Measurements from ENCODE around the gene PDE4D. TPM values are rescaled to one million over a fixed set of nuclear protein-coding genes. Genes with fewer than 3 reads are reported as not detected.

The PDE4D gene
- total RNA-seq, 4 donors from 2014 or later = 35.0 to 121 (median 63.4) TPM

GRCh38 chr5:59622848-59623247 is 270.7 kb downstream of the PDE4D start:
- H3K4me1 ChIP-seq = no peaks in the 10 kb centered on the region
- WGBS, 2 donors (ENCODE audit: low coverage in 1 of 2) = 46 to 58% methylated on average over 2 of the region's 2 CpGs
- TF ChIP-seq POLR2AphosphoS5 (IDR thresholded peaks at IDR 0.05) (no peak), POLR2A (IDR thresholded peaks at IDR 0.05) (no peak), CTCF (IDR thresholded peaks at IDR 0.05) (no peak), EP300 (IDR thresholded peaks at IDR 0.05) (no peak)
- no peaks in the 10 kb centered on the region for H3K9me3 ChIP-seq
- H3K4me3 ChIP-seq = no peak overlapping the region
- no peaks in the 10 kb centered on the region for H3K36me3 ChIP-seq
- H3K27ac ChIP-seq = no peak overlapping the region
- H3K27me3 ChIP-seq = no peaks in the 10 kb centered on the region
- no peak for ATAC-seq

- TF ChIP-seq POLR2AphosphoS5 (IDR thresholded peaks at IDR 0.05) (no peak), POLR2A (IDR thresholded peaks at IDR 0.05) (no peak), EP300 (IDR thresholded peaks at IDR 0.05) (no peak), CTCF (IDR thresholded peaks at IDR 0.05) (no peak)
- H3K27me3 ChIP-seq = no peaks in the 10 kb centered on the region
- H3K4me3 ChIP-seq = no peak overlapping the region
- H3K36me3 ChIP-seq = no peaks in the 10 kb centered on the region
- no peak overlapping the region for H3K27ac ChIP-seq
- no peaks in the 10 kb centered on the region for H3K4me1 ChIP-seq
- H3K9me3 ChIP-seq = no peaks in the 10 kb centered on the region
- ATAC-seq = no peak
Observed at GRCh38 chr5:59621477-59621876, 272.0 kb downstream of the PDE4D start.

GRCh38 chr5:59620535-59621212 is 272.9 kb downstream of the PDE4D start:
- Histone ChIP-seq H3K27ac (no peak overlapping the region), H3K4me3 (no peak overlapping the region), H3K4me1 (no peaks in the 10 kb centered on the region), H3K9me3 (no peaks in the 10 kb centered on the region), H3K27me3 (no peaks in the 10 kb centered on the region), H3K36me3 (no peaks in the 10 kb centered on the region)
- TF ChIP-seq POLR2A (IDR thresholded peaks at IDR 0.05) = no peak
- no peak for TF ChIP-seq CTCF (IDR thresholded peaks at IDR 0.05)
- TF ChIP-seq POLR2AphosphoS5 (IDR thresholded peaks at IDR 0.05) = no peak
- TF ChIP-seq EP300 (IDR thresholded peaks at IDR 0.05) = no peak
- ATAC-seq = no peak

- Histone ChIP-seq H3K9me3 (no peaks in the 10 kb centered on the region), H3K27me3 (no peaks in the 10 kb centered on the region), H3K4me1 (no peaks in the 10 kb centered on the region), H3K36me3 (no peaks in the 10 kb centered on the region), H3K27ac (no peak overlapping the region), H3K4me3 (no peak overlapping the region)
- no peak for TF ChIP-seq EP300 (IDR thresholded peaks at IDR 0.05)
- 79 to 93% methylated on average over 3 of the region's 3 CpGs for WGBS, 2 donors (ENCODE audit: low coverage in 1 of 2)
- no peak for ATAC-seq
Observed at GRCh38 chr5:59618644-59619043, 274.9 kb downstream of the PDE4D start.

- no peaks in the 10 kb centered on the region for H3K4me1 ChIP-seq
- TF ChIP-seq CTCF (IDR thresholded peaks at IDR 0.05) (no peak), EP300 (IDR thresholded peaks at IDR 0.05) (no peak), POLR2A (IDR thresholded peaks at IDR 0.05) (no peak), POLR2AphosphoS5 (IDR thresholded peaks at IDR 0.05) (no peak)
- no peak overlapping the region for H3K27ac ChIP-seq
- WGBS, 2 donors (ENCODE audit: low coverage in 1 of 2) = 89 to 93% methylated on average over 8 to 9 of the region's 9 CpGs
- ATAC-seq = no peak
- H3K9me3 ChIP-seq = no peaks in the 10 kb centered on the region
- H3K27me3 ChIP-seq = no peaks in the 10 kb centered on the region
- no peak overlapping the region for H3K4me3 ChIP-seq
- no peaks in the 10 kb centered on the region for H3K36me3 ChIP-seq
Observed at GRCh38 chr5:59617186-59617771, 276.2 kb downstream of the PDE4D start.
